ENCODE results near the gene SNED1. TPM values are rescaled to one million over a fixed set of nuclear protein-coding genes. Genes with fewer than 3 reads are reported as not detected.

Gene SNED1
- total RNA-seq, 1 donor from 2014 or later = 19.4 TPM

DNA sequence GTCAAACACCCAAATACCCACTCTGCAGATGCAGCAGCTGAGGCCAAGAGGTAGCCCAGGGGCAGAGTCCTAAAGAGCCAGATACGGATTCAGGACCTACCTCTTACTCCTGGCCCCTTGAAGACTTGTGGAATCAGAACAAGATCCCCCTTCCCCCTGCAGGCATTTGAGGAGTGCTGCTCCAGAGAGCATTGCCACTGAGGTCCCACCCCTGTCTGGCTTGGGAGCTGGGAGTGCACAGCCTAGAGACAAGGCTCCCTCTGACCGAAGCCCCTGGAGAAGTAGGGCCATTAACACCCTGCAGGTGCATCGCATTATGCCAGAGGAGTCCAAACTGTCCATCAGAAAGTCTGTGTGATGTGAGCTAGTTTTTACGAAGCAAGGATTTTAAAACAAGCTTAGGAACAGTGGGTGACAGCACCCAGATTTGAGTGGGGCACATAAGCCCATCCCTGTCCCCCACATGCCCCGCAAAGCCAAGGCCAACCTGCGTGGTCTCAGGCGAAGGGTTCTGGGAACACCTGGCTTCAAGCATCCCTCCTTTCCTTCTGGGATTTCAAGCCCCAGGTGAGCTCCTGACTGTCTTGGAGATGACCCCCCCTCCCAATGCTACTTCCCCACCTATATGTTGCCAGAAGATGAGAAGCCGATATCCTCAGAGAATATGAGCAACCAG, 55.3 kb downstream of the SNED1 start:
- no peak overlapping the region for H3K4me3 Mint-ChIP-seq (ENCODE audit: unreplicated experiment)
- no peak for TF ChIP-seq CTCF (IDR thresholded peaks at IDR 0.05)
- H3K4me1 Mint-ChIP-seq (ENCODE audit: unreplicated experiment) = no peaks in the 10 kb centered on the region
- H3K36me3 Mint-ChIP-seq (ENCODE audit: unreplicated experiment) = no peaks in the 10 kb centered on the region
- no peak overlapping the region for H3K27ac Mint-ChIP-seq (ENCODE audit: unreplicated experiment)
- H3K27me3 Mint-ChIP-seq (ENCODE audit: unreplicated experiment) = peaks cover 31% of the 10 kb centered on the region
- H3K9me3 Mint-ChIP-seq (ENCODE audit: unreplicated experiment) = no peaks in the 10 kb centered on the region
- DNase-seq (ENCODE audit: extremely low spot score, unreplicated experiment) = peak; percentile 65

DNA sequence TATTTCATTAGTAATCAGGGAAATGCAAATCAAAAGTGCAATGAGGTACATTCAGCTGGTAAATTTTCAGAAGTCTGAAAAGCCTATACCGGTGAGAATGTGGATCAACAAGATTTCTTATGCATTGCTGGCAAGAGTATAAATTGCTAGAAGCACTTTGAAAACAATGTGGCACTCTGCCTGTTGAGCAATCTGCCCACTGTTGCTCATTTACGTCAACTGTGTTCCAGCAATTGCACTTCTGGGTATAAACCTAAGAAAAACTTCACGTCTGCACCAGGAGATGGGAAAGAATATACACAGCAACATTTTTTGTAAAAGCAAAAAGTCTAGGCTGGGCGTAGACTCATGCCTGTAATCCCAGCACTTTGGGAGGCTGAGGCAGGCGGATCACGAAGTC, 62.9 kb downstream of the SNED1 start:
- H3K27me3 Mint-ChIP-seq (ENCODE audit: unreplicated experiment) = peaks cover 37% of the 10 kb centered on the region
- H3K36me3 Mint-ChIP-seq (ENCODE audit: unreplicated experiment) = no peaks in the 10 kb centered on the region
- H3K4me1 Mint-ChIP-seq (ENCODE audit: unreplicated experiment) = no peaks in the 10 kb centered on the region
- no peak overlapping the region for H3K4me3 Mint-ChIP-seq (ENCODE audit: unreplicated experiment)
- DNase-seq (ENCODE audit: extremely low spot score, unreplicated experiment) = peak; percentile 7
- no peaks in the 10 kb centered on the region for H3K9me3 Mint-ChIP-seq (ENCODE audit: unreplicated experiment)
- TF ChIP-seq CTCF (IDR thresholded peaks at IDR 0.05) = no peak
- H3K27ac Mint-ChIP-seq (ENCODE audit: unreplicated experiment) = no peak overlapping the region

GRCh38 chr2:241062389-241063092, 64.1 kb downstream of the SNED1 start:
- no peak for TF ChIP-seq CTCF (IDR thresholded peaks at IDR 0.05)
- DNase-seq (ENCODE audit: extremely low spot score, unreplicated experiment) = no peak
- Mint-ChIP-seq H3K4me3 (ENCODE audit: unreplicated experiment) (no peak overlapping the region), H3K4me1 (ENCODE audit: unreplicated experiment) (no peaks in the 10 kb centered on the region), H3K36me3 (ENCODE audit: unreplicated experiment) (no peaks in the 10 kb centered on the region), H3K27me3 (ENCODE audit: unreplicated experiment) (peaks cover 36% of the 10 kb centered on the region), H3K27ac (ENCODE audit: unreplicated experiment) (no peak overlapping the region), H3K9me3 (ENCODE audit: unreplicated experiment) (no peaks in the 10 kb centered on the region)

- no peak for DNase-seq (ENCODE audit: extremely low spot score, unreplicated experiment)
- Mint-ChIP-seq H3K36me3 (ENCODE audit: unreplicated experiment) (no peaks in the 10 kb centered on the region), H3K4me3 (ENCODE audit: unreplicated experiment) (no peak overlapping the region), H3K9me3 (ENCODE audit: unreplicated experiment) (no peaks in the 10 kb centered on the region), H3K27me3 (ENCODE audit: unreplicated experiment) (peaks cover 32% of the 10 kb centered on the region), H3K27ac (ENCODE audit: unreplicated experiment) (no peak overlapping the region), H3K4me1 (ENCODE audit: unreplicated experiment) (no peaks in the 10 kb centered on the region)
- TF ChIP-seq CTCF (IDR thresholded peaks at IDR 0.05) = no peak
These were observed 64.7 kb downstream of the SNED1 start for GRCh38 chr2:241063093-241063551.

DNA sequence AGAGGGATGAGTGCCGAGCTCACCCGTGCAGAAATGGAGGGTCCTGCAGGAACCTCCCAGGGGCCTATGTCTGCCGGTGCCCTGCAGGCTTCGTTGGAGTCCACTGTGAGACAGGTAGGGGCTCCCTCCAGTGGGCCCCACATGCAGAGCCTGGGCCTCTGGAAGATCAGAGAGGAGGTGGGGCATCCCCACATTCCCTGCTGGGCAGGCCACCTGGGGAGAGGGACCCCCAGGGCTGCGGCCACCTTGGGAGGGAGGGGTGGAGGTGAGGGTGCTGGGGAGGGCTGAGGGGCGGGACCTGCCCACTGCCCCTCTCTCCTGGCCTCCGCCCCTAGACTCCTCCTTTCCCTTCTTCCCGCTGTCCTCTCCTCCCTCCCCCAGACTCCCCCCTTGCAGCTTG, 65.2 kb downstream of the SNED1 start:
- no peak for DNase-seq (ENCODE audit: extremely low spot score, unreplicated experiment)
- Mint-ChIP-seq H3K4me3 (ENCODE audit: unreplicated experiment) (no peak overlapping the region), H3K9me3 (ENCODE audit: unreplicated experiment) (no peaks in the 10 kb centered on the region), H3K27ac (ENCODE audit: unreplicated experiment) (no peak overlapping the region), H3K36me3 (ENCODE audit: unreplicated experiment) (no peaks in the 10 kb centered on the region), H3K27me3 (ENCODE audit: unreplicated experiment) (peaks cover 27% of the 10 kb centered on the region), H3K4me1 (ENCODE audit: unreplicated experiment) (no peaks in the 10 kb centered on the region)
- TF ChIP-seq CTCF (IDR thresholded peaks at IDR 0.05) = no peak

All from osteocyte (in vitro differentiated cells).